Immature natural killer cell (primary cell): Measurements from ENCODE around the gene CDH22. TPM values are rescaled to one million over a fixed set of nuclear protein-coding genes. Genes with fewer than 3 reads are reported as not detected.

Experiments used
- DNase-seq, 3 donors: peaks; one replicate each; pipeline ENCODE4 v3.0.0; 2022; ENCODE audit warnings: mixed read lengths in 1 of 3
- H3K27ac Mint-ChIP-seq, 6 donors: one replicate each; pipeline ENCODE4 v1.8.0; 2020; ENCODE audit warnings: mixed read lengths in 6 of 6, mild to moderate bottlenecking in 5 of 6, inconsistent platforms in 4 of 6, moderate library complexity in 3 of 6
- H3K27me3 Mint-ChIP-seq, 3 donors: one replicate each; pipeline ENCODE4 v1.8.0; 2020 to 2021; ENCODE audit warnings: low read depth in 3 of 3, mild to moderate bottlenecking in 3 of 3, mixed read lengths in 3 of 3, moderate library complexity in 3 of 3, inconsistent platforms in 1 of 3
- H3K36me3 Mint-ChIP-seq, 3 donors: one replicate each; pipeline ENCODE4 v1.8.0; 2020; ENCODE audit warnings: mixed read lengths in 3 of 3, inconsistent platforms in 2 of 3, mild to moderate bottlenecking in 2 of 3
- H3K4me1 Mint-ChIP-seq, 2 donors: one replicate each; pipeline ENCODE4 v1.8.0; 2020; ENCODE audit warnings: inconsistent platforms in 2 of 2, mild to moderate bottlenecking in 2 of 2, mixed read lengths in 2 of 2, moderate library complexity in 1 of 2
- H3K4me3 Mint-ChIP-seq, 5 donors: one replicate each; pipeline ENCODE4 v1.8.0; 2020; ENCODE audit warnings: mild to moderate bottlenecking in 5 of 5, mixed read lengths in 5 of 5, inconsistent platforms in 3 of 5, moderate library complexity in 3 of 5
- H3K9me3 Mint-ChIP-seq, 6 donors: one replicate each; pipeline ENCODE4 v1.8.0; 2020; ENCODE audit warnings: mild to moderate bottlenecking in 6 of 6, mixed read lengths in 6 of 6, inconsistent platforms in 4 of 6, moderate library complexity in 3 of 6
- polyA plus RNA-seq, 3 donors: library from polyadenylated mRNA; unstranded; fragments of 300-500 nt; fragmentation: Illumina TruSeq; gene quantifications; one replicate each; pipeline ENCODE4 v1.2.3, GENCODE V29; 2021

Gene CDH22
- polyA plus RNA-seq, 3 donors from 2014 or later = not detected

GRCh38 chr20:46324379-46324778 is 16.1 kb upstream of the CDH22 start:
- DNase-seq = no peak
- no peaks in the 10 kb centered on the region for H3K36me3 Mint-ChIP-seq
- no peaks in the 10 kb centered on the region for H3K4me1 Mint-ChIP-seq
- no peak overlapping the region for H3K27ac Mint-ChIP-seq
- H3K4me3 Mint-ChIP-seq = no peak overlapping the region
- H3K9me3 Mint-ChIP-seq = no peaks in the 10 kb centered on the region
- H3K27me3 Mint-ChIP-seq = peaks cover 1 to 4% (median 2%) of the 10 kb centered on the region in 3 donors

DNA sequence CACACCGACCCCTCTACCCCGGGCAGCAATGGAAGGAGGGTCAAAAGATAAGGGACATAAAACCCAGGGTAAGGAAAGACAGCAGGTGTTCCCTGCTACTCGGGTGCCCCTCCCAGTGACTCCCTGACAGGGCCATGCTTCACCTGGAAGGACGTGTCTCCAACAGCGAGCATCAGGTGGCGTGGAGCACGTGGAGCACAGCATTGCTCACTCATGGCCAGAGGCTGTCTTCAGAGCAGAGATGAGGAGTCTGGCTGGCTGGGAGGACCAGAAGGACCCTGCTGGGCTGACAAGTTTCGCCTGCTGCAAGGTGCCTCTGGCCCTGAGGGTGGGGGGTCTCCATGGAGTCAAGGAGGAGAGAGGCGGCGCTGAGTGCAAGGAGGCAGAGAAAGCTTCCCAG is 15.3 kb upstream of the CDH22 start:
- Mint-ChIP-seq H3K4me3 (no peak overlapping the region), H3K36me3 (no peaks in the 10 kb centered on the region), H3K27me3 (peaks cover 1 to 4% (median 4%) of the 10 kb centered on the region in 3 donors), H3K27ac (no peak overlapping the region), H3K4me1 (no peaks in the 10 kb centered on the region), H3K9me3 (no peaks in the 10 kb centered on the region)
- DNase-seq = no peak

GRCh38 chr20:46322641-46323040 is 14.3 kb upstream of the CDH22 start:
- Mint-ChIP-seq H3K4me1 (no peaks in the 10 kb centered on the region), H3K36me3 (no peaks in the 10 kb centered on the region), H3K9me3 (no peaks in the 10 kb centered on the region), H3K27me3 (peaks cover 1 to 4% (median 4%) of the 10 kb centered on the region in 3 donors), H3K4me3 (no peak overlapping the region), H3K27ac (no peak overlapping the region)
- no peak for DNase-seq

DNA sequence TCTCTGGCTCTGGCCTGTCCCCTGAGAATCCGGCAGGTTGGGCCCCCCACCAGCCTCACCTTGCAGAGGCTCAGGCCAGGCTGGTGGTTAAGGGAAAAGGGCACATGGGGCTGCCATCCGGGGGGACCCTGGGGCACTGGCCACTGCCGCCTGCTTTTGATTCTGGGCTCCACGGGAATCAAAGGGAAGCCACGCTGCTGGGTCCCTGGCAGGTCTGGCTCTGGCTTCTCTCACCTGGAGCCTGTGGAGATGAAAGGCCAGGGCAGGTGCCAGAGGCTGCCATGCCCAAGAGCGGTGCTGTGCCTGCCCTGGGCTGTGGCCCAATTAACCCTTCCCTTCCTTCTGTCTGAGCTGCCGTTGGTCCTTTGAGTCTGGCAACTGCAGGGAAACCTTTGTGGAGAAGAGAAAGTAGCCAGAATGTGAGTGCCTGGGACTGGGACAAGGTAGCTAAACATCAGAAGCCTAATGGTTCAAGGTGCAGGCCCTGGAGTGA is 9.4 kb upstream of the CDH22 start:
- Mint-ChIP-seq H3K4me3 (no peak overlapping the region), H3K27me3 (peaks cover 14 to 34% (median 25%) of the 10 kb centered on the region in 3 donors), H3K36me3 (no peaks in the 10 kb centered on the region), H3K4me1 (no peaks in the 10 kb centered on the region), H3K9me3 (peaks cover 0 to 2% (median 0%) of the 10 kb centered on the region in 6 donors), H3K27ac (no peak overlapping the region)
- DNase-seq = no peak

DNA sequence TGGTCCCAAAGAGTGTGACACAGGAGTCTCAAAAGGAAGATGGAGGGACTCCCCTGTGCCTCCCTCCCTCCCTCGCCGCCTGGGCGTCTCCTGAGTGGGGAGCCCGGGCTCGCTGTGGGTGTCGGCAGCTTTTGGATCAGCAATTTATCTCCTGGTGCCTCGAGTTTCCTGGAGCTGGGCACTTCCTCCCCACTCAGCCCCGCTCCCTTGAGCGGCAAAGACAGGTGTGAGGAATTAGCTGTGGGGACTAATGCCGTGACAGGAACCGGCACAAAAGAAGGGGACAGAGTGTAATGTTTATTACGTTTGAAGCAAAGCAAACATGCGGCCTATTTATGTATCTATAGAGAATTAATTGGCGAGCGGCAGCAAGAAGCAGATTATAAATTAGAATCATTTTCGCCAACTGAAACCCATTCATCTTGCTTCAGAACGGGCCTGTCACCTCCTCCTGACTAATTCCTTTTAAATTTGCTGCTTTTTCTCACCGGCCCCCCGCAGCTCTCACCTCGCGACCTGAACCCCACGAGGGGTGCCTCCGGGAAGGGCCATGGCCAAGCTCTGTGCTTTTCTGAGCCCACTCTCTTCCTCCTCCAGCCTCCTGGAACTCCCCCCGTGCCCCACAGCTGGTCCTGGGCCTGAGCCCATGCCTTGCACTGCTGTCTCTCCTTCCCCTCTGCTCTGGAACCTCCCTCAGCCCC is 8.8 kb upstream of the CDH22 start:
- H3K27me3 Mint-ChIP-seq = peaks cover 15 to 34% (median 25%) of the 10 kb centered on the region in 3 donors
- no peak overlapping the region for H3K4me3 Mint-ChIP-seq
- no peaks in the 10 kb centered on the region for H3K4me1 Mint-ChIP-seq
- no peaks in the 10 kb centered on the region for H3K36me3 Mint-ChIP-seq
- H3K27ac Mint-ChIP-seq = no peak overlapping the region
- H3K9me3 Mint-ChIP-seq = peaks cover 0 to 2% (median 0%) of the 10 kb centered on the region in 6 donors
- DNase-seq = no peak

DNA sequence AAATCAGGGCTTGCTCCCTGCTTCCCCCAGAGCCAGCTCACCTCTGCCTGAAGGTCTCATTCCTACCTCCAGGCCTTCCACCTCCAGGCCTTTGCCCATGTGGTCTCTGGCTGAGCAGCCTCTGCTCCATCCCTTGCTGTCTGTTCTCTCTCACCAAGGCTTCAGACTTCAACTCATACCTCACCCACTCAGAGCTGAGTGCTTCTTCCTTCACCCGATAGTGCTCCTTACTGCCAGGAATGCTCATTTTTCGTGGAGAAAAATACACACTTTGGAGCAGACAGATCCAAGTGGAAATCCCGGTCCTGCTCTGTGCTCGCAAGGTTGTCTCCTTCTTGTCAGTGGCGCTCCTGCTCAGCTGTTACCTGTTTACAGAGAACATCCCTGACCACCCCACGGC is 7.0 kb upstream of the CDH22 start:
- Mint-ChIP-seq H3K4me1 (peaks cover 0 to 3% of the 10 kb centered on the region in 2 donors), H3K9me3 (peaks cover 0 to 4% (median 0%) of the 10 kb centered on the region in 6 donors), H3K27ac (no peak overlapping the region), H3K4me3 (no peak overlapping the region), H3K36me3 (no peaks in the 10 kb centered on the region), H3K27me3 (peaks cover 23 to 44% (median 26%) of the 10 kb centered on the region in 3 donors)
- DNase-seq = no peak

- H3K27ac Mint-ChIP-seq = no peak overlapping the region
- peaks cover 6 to 7% of the 10 kb centered on the region in 2 donors for H3K4me1 Mint-ChIP-seq
- H3K36me3 Mint-ChIP-seq = no peaks in the 10 kb centered on the region
- H3K27me3 Mint-ChIP-seq = peaks cover 26 to 48% (median 31%) of the 10 kb centered on the region in 3 donors
- no peak for DNase-seq
- H3K4me3 Mint-ChIP-seq = no peak overlapping the region
- peaks cover 0 to 6% (median 0%) of the 10 kb centered on the region in 6 donors for H3K9me3 Mint-ChIP-seq
These were observed 4.9 kb upstream of the CDH22 start for GRCh38 chr20:46312945-46313861.

- H3K27ac Mint-ChIP-seq = no peak overlapping the region
- DNase-seq = no peak
- H3K36me3 Mint-ChIP-seq = no peaks in the 10 kb centered on the region
- peaks cover 6 to 7% of the 10 kb centered on the region in 2 donors for H3K4me1 Mint-ChIP-seq
- H3K9me3 Mint-ChIP-seq = peaks cover 0 to 6% (median 0%) of the 10 kb centered on the region in 6 donors
- H3K4me3 Mint-ChIP-seq = no peak overlapping the region
- H3K27me3 Mint-ChIP-seq = peaks cover 26 to 48% (median 31%) of the 10 kb centered on the region in 3 donors
These were observed 4.0 kb upstream of the CDH22 start for GRCh38 chr20:46312075-46312944.

GRCh38 chr20:46311719-46312074 is 3.4 kb upstream of the CDH22 start:
- Mint-ChIP-seq H3K4me3 (no peak overlapping the region), H3K27ac (no peak overlapping the region), H3K36me3 (no peaks in the 10 kb centered on the region), H3K9me3 (peaks cover 0 to 6% (median 0%) of the 10 kb centered on the region in 6 donors), H3K4me1 (peaks cover 9 to 10% of the 10 kb centered on the region in 2 donors), H3K27me3 (peaks cover 29 to 49% (median 34%) of the 10 kb centered on the region in 3 donors)
- DNase-seq = no peak

DNA sequence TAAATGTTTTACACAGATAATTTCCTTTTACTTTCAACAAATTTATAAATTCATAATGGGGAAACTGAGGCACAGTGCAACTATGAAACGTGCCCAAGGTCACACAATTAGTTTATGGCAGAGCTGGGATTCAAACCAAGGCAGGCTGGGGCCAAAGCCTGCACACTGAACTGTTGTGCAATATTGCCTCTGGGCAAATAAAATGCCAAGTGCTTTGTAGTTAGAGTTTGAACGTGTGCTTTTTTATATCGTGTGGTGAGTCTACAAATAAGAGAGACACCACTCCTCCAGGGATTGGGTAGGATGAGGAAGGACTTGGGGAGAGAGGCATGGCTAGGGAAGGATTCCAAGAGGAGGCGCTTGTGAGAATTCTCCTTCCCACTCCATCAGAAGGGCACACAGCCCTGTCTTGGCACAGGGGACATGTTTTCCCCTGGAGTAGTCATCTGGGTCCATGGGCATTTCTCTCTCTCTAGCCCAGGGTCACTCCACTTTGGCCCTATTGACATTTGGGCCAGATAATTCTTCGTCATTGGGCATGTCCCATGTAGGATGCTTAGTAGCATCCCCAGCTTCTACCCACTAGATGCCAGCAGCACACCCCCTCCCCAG is 2.8 kb upstream of the CDH22 start:
- peaks cover 0 to 6% (median 0%) of the 10 kb centered on the region in 6 donors for H3K9me3 Mint-ChIP-seq
- H3K4me3 Mint-ChIP-seq = no peak overlapping the region
- no peak overlapping the region for H3K27ac Mint-ChIP-seq
- peaks cover 11 to 13% of the 10 kb centered on the region in 2 donors for H3K4me1 Mint-ChIP-seq
- no peaks in the 10 kb centered on the region for H3K36me3 Mint-ChIP-seq
- peaks cover 26 to 53% (median 32%) of the 10 kb centered on the region in 3 donors for H3K27me3 Mint-ChIP-seq
- DNase-seq = no peak

GRCh38 chr20:46309945-46310344 is 1.6 kb upstream of the CDH22 start:
- Mint-ChIP-seq H3K36me3 (no peaks in the 10 kb centered on the region), H3K4me1 (peaks cover 11 to 13% of the 10 kb centered on the region in 2 donors), H3K4me3 (peak overlapping the region in 4 of 5 donors; percentile 8 to 61 (median 36)), H3K27me3 (peaks cover 25 to 48% (median 26%) of the 10 kb centered on the region in 3 donors), H3K9me3 (peaks cover 0 to 6% (median 0%) of the 10 kb centered on the region in 6 donors), H3K27ac (no peak overlapping the region)
- DNase-seq = no peak

- Mint-ChIP-seq H3K4me3 (no peak overlapping the region), H3K9me3 (peaks cover 0 to 4% (median 0%) of the 10 kb centered on the region in 6 donors), H3K4me1 (peaks cover 11 to 13% of the 10 kb centered on the region in 2 donors), H3K36me3 (no peaks in the 10 kb centered on the region), H3K27ac (no peak overlapping the region), H3K27me3 (peaks cover 15 to 35% (median 28%) of the 10 kb centered on the region in 3 donors)
- no peak for DNase-seq
These were observed 370 bp downstream of the CDH22 start for GRCh38 chr20:46307999-46308257.
